HG02973 (cell line): Measurements from ENCODE around the gene MOK.
A peak's percentile ranks its signal among the peaks of the same experiment; 100 is the strongest.
"Not testable (repeated sequence)": the region's sequence is repeated elsewhere in the genome, so short reads cannot be mapped to it uniquely, and the experiment has no call there.

ENCODE experiments used
- ATAC-seq: cut with Tn5 transposase; IDR thresholded peaks from one replicate; pipeline ENCODE4 v1.9.1; 2021; ENCODE audit warnings: moderate library complexity; ENCODE audit not compliant: unreplicated experiment

The MOK gene

DNA sequence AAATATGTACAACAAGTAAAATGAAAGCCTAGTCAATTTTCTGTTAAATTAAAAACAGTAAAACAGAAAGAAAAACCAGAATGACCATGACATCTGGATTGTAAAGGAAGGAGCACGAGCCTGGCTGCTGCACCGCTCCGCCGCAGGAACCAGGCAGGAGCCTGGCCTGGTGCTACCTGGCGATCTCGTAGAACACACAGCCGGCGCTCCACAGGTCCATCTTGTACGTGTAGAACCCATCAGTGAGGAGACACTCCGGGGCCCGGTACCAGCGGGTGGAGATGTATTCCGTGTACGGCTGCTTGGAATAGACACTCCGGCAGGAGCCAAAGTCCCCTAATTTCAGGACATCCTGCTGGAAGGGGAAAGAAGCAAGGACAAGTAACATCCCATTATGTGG lies 54.3 kb downstream of the MOK start:
- ATAC-seq = no peak

- no peak for ATAC-seq
These were observed 55.0 kb downstream of the MOK start for GRCh38 chr14:102249981-102250380.

- ATAC-seq = no peak
These were observed 55.9 kb downstream of the MOK start for GRCh38 chr14:102249041-102249440.

DNA sequence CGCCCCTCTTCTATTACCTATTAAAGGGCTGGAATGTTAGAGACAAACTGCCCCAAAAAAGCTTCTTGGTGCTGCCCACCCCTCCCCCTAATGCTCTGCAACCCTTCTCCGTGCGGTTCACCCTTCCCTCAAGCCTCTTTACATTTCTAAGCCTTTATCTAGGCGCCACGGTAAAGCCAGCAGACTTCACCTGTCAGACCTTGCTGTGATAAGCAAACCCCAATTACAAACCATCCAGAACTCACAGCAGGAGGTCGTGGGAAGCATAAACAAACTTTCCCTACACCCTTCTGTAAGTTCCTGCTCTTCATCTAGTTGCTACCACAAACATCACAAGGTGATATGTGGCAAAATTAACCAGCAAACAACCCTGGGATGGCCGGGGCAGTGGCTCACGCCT lies 56.8 kb downstream of the MOK start:
- ATAC-seq = no peak

DNA sequence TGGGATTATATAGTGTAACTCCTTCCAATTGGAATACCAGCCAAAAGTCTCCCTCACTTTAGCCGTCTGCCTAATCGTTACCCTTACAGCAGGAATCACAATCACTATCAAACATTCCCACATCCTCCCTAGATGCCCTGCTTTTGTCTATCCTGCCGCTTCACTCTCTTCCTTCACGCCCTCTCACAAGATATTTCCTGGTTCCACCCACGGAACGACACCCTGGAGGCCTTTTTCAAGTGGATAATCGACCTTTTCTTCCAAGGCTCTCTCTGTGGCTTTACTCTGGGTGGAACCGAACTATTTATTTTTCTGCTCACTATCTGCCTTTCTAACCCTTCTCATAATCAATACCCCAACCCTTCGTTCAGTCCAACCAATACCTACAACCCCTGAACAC lies 58.9 kb downstream of the MOK start:
- no peak for ATAC-seq

GRCh38 chr14:102243795-102244194 lies 61.2 kb downstream of the MOK start:
- ATAC-seq = not testable (repeated sequence)

DNA sequence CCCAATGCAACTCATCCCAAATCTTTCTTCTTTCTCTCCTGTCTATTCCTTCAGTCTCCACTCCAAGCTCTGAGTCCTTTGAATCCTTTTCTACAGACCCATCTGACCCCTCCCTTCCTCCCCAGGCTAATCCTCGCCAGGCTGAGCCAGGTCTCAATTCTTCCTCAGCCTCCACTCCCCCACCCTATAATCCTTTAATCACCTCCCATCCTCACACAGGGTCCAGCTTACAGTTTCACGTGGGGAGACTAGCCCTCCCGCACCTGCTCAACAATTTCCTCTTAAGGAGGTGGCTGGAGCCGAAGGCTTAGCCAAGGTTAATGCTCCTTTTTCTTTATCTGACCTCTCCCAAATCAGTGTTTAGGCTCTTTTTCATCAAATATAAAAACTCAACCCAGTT lies 63.8 kb downstream of the MOK start:
- ATAC-seq = no peak

DNA sequence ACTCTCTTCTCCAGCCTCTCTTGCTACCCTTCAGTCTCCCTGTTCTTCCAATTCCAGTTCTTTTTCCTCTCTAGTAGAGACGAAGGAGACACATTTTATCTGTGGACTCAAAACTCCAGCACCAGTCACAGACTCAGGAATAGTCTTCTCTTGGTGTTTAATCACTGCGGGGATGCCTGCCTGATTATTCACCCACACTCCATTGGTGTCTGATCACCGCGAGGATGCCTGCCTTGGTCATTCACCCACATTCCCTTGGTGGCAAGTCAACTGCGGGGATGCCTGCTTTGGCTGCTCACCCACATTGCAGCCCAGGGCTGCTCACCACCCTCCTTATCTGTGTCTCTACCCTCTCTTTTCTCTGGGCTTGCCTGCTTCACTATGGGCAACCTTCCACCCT lies 64.5 kb downstream of the MOK start:
- not testable (repeated sequence) for ATAC-seq

DNA sequence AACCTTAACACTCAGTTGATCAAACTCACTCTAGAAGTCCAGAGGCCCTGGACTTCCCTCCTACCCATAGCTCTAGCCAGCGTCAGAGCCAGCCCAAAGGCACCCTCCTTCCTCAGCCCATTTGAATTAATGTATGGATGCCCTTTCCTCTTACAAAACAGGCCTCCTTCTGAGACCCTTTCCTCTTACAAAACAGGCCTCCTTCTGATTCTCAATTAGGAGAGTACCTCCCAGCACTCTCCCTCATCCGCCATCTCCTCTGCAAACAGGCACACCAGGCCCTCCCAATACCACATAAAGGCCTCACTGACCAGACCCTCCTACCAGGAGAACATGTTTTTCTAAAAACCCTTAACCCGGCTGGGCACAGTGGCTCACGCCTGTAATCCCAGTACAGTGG lies 65.7 kb downstream of the MOK start:
- no peak for ATAC-seq

- no peak for ATAC-seq
These were observed 66.2 kb downstream of the MOK start for GRCh38 chr14:102238766-102239165.

GRCh38 chr14:102238131-102238530 lies 66.8 kb downstream of the MOK start:
- no peak for ATAC-seq

GRCh38 chr14:102236026-102236425 lies 68.9 kb downstream of the MOK start:
- ATAC-seq = no peak

DNA sequence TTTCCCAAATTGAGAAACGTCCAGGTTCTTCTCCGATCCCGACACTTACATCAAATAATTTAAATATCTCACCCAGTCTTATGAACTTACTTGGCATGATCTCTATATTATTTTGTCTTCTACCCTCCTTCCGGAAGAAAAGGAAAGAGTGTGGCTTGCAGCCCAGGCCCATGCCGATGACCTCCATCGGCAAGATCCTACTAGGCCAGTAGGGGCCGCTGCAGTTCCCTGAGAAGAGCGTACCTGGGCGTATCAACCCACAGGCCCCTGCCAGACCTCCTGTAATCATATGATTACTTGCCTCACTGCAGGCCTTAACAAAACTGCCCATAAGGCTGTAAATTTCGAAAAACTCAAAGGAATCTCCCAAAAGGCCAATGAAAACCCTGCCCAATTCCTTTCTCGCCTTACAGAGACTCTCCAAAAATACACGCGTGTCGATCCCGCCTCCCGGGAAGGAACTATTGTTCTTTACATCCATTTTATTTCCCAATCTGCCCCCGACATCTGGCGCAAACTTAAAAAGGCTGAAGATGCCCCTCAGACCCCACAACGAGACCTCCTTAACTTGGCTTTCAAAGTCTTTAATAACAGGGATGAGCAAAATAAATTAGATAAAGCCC lies 69.6 kb downstream of the MOK start:
- peak; percentile 78 for ATAC-seq

GRCh38 chr14:102234331-102235264 lies 70.4 kb downstream of the MOK start:
- ATAC-seq = no peak

GRCh38 chr14:102233081-102233480 lies 71.9 kb downstream of the MOK start:
- ATAC-seq = no peak

- ATAC-seq = no peak
These were observed 72.7 kb downstream of the MOK start for GRCh38 chr14:102232348-102232625.

DNA sequence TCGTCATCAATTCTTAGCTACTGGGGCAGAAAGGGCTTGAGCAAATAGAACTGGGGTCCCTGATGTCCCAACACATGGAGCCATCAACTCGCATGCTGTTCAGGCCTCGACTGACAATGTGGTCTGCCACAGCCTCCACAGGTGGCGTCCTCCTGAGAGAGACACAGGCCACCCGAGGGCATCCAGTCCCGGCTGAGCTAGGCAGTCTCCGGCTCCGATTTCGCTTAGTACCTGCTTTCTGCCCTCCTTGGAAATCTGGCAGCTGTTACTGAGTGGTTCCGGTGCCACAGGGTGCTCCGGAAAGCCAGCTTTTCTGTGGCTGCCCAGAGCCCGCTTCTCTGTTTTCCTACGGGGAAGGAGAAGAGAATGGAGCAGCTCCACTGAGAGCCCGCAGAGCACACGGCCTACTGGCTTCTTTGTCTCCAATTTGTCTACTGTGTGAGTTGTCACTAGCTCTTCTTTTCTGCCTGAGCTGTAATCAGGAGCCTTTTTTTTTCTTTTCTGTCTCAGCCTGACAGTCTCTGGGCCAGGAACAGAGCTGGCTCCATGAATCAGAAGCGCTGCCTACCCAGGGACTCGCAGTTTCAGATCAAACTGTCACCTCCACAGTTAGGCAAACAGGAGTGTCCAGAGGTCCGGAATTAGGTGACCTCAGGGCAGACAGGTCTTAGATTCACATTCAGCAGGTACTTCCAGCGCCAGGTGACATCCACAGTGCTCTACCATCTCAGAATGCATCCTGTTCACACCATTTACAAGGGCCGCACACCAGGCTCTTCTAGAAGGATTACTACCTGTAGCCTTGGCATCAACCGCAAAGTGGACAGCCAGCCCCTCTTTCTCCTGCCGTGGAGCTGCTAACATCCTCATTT lies 73.3 kb downstream of the MOK start:
- no peak for ATAC-seq

GRCh38 chr14:102230481-102231210 lies 74.3 kb downstream of the MOK start:
- ATAC-seq = no peak

GRCh38 chr14:102229739-102230092 lies 75.2 kb downstream of the MOK start:
- ATAC-seq = no peak

DNA sequence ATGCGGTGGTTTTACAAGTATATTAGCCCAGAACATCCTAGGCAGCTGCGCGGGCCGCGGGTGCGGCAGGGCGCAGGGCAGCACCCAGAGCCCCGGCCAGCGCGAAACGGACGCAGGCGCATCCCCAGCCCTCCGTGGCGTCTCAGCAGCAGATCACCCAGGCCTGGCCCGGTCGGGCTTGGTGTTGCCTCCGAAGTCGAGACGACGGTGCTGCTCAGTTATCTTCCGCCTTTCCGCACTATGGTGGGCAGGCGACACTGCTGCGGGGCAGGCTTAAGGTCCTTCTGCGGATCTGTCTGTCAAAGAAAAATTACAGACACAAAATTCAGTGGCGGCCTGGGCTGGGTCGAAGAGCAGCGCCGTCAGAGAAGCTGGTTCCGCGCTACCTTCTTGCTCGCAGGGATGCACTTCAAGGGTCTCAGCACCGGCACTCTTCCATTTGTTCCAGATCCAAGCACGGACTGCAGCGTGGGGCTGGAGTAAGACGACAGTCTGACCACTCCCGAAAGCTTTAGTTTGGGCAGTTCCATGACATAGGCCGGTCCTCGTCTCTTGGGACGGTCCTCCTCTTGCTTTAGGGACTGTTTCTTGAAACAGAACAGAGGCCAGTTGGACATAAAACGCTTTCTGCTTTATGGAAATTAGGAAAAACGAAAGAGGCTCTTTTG lies 75.8 kb downstream of the MOK start:
- ATAC-seq = no peak
